HepG2 (cell line): ENCODE data around the gene ADIPOR1. TPM values are rescaled to one million over a fixed set of nuclear protein-coding genes. Genes with fewer than 3 reads are reported as not detected.

ENCODE experiments used
- CTCF ChIP-seq: sonication (generic); formaldehyde crosslinking; IDR thresholded peaks from 2 replicates; pipeline ENCODE4 v1.5.0; 2020; ENCODE audit warnings: mild to moderate bottlenecking, missing genetic modification reagents, moderate library complexity
- ETV6 ChIP-seq: sonication (generic); formaldehyde crosslinking; conservative IDR thresholded peaks from 2 replicates; pipeline ENCODE4 v1.4.0; 2020; ENCODE audit warnings: missing genetic modification reagents
- GLI4 ChIP-seq: sonication (generic); formaldehyde crosslinking; IDR thresholded peaks from 2 replicates; pipeline ENCODE4 v1.5.1; 2020; ENCODE audit warnings: missing genetic modification reagents, mild to moderate bottlenecking, moderate library complexity, borderline replicate concordance
- MAFG ChIP-seq: sonication (generic); formaldehyde crosslinking; IDR thresholded peaks from 2 replicates; pipeline ENCODE4 v1.5.1; 2020; ENCODE audit warnings: mild to moderate bottlenecking, missing genetic modification reagents
- PHF8 ChIP-seq: sonication (generic); formaldehyde crosslinking; IDR thresholded peaks from 2 replicates; pipeline ENCODE4 v1.5.0; 2020; ENCODE audit warnings: missing genetic modification reagents
- PPARG ChIP-seq: conservative IDR thresholded peaks from 2 replicates; pipeline ENCODE4 v1.6.1; 2016; ENCODE audit warnings: missing biosample characterization, missing genetic modification reagents
- RBM22 ChIP-seq: fragments of 200-400 bp; formaldehyde crosslinking; optimal IDR thresholded peaks from 2 replicates; pipeline ENCODE3; 2017; ENCODE audit warnings: mild to moderate bottlenecking, low read length, moderate library complexity
- SP5 ChIP-seq: IDR thresholded peaks from 2 replicates; pipeline ENCODE4 v1.6.1; 2016; ENCODE audit warnings: low read depth, borderline replicate concordance
- TBP ChIP-seq: sonication (generic); formaldehyde crosslinking; IDR thresholded peaks from 2 replicates; pipeline ENCODE4 v1.5.0; 2020; ENCODE audit warnings: missing genetic modification reagents
- TBX2 ChIP-seq: sonication (generic); formaldehyde crosslinking; IDR thresholded peaks from 2 replicates; pipeline ENCODE4 v1.5.0; 2020; ENCODE audit warnings: missing genetic modification reagents, mild to moderate bottlenecking, borderline replicate concordance
- UBTF ChIP-seq: sonication (generic); formaldehyde crosslinking; IDR thresholded peaks from 2 replicates; pipeline ENCODE4 v1.4.0; 2020; ENCODE audit warnings: mild to moderate bottlenecking, missing genetic modification reagents
- ZNF232 ChIP-seq: sonication (generic); formaldehyde crosslinking; IDR thresholded peaks from 2 replicates; pipeline ENCODE4 v1.4.0; 2020; ENCODE audit warnings: missing genetic modification reagents, borderline replicate concordance
- ZNF234 ChIP-seq: sonication (generic); formaldehyde crosslinking; conservative IDR thresholded peaks from 2 replicates; pipeline ENCODE4 v1.5.1; 2020; ENCODE audit warnings: mild to moderate bottlenecking, missing genetic modification reagents
- ZNF484 ChIP-seq: sonication (generic); formaldehyde crosslinking; IDR thresholded peaks from 2 replicates; pipeline ENCODE4 v1.5.1; 2020; ENCODE audit warnings: mild to moderate bottlenecking, low read depth, missing genetic modification reagents, borderline replicate concordance
- ZNF513 ChIP-seq: sonication (generic); formaldehyde crosslinking; conservative IDR thresholded peaks from 2 replicates; pipeline ENCODE4 v1.5.0; 2020; ENCODE audit warnings: missing genetic modification reagents
- ZNF589 ChIP-seq: sonication (generic); formaldehyde crosslinking; conservative IDR thresholded peaks from 2 replicates; pipeline ENCODE4 v1.8.0; 2022; ENCODE audit warnings: mild to moderate bottlenecking, moderate library complexity, missing genetic modification reagents
- ZNF629 ChIP-seq: sonication (generic); formaldehyde crosslinking; conservative IDR thresholded peaks from 2 replicates; pipeline ENCODE4 v1.5.0; 2020; ENCODE audit warnings: missing genetic modification reagents
- ZNF639 ChIP-seq: conservative IDR thresholded peaks from 2 replicates; pipeline ENCODE4 v1.6.1; 2018; ENCODE audit warnings: missing genetic modification reagents
- ZNF652 ChIP-seq: IDR thresholded peaks from 2 replicates; pipeline ENCODE4 v1.6.1; 2016; ENCODE audit warnings: low read depth, borderline replicate concordance
- ZNF740 ChIP-seq: sonication (generic); formaldehyde crosslinking; IDR thresholded peaks from 2 replicates; pipeline ENCODE4 v1.4.0; 2020; ENCODE audit warnings: missing genetic modification reagents
- ZNF777 ChIP-seq: sonication (generic); formaldehyde crosslinking; IDR thresholded peaks from 2 replicates; pipeline ENCODE4 v1.4.0; 2020; ENCODE audit warnings: missing genetic modification reagents
- ZNF780A ChIP-seq: sonication (generic); formaldehyde crosslinking; IDR thresholded peaks from 2 replicates; pipeline ENCODE4 v1.8.0; 2022; ENCODE audit warnings: mild to moderate bottlenecking, missing genetic modification reagents, moderate library complexity
- polyA plus RNA-seq, 8 experiments: library from polyadenylated mRNA; depleted of rRNA in 3 of 8; stranded (reverse) in 7 of 8; unstranded in 1 of 8; fragments of >200 nt; fragmentation: Illumina TruSeq in 4 of 8; extraction: Trizol in 4 of 8; gene quantifications; 2 replicates each; pipeline versions ENCODE4 v1.2.1 to v1.2.3, GENCODE V29; 2011 to 2016; ENCODE audit warnings: low read depth in 4 of 8, missing spikeins in 1 of 8, mixed read lengths in 1 of 8; ENCODE audit not compliant: insufficient read depth in 1 of 8
- total RNA-seq, 5 experiments: library from RNA; depleted of rRNA; stranded (reverse); fragments of >200 nt; fragmentation: Illumina TruSeq; extraction: Trizol; gene quantifications; 2 replicates each; pipeline ENCODE4 v1.2.3, GENCODE V29; 2016; ENCODE audit warnings: low read depth in 1 of 5

Gene ADIPOR1
- total and polyA plus RNA-seq, 2 of the 13 experiments (the other 11 are each of a cell fraction or from before 2014, with no cell fraction given): 60.0 to 141 TPM

GRCh38 chr1:202957733-202958543, at the start of gene ADIPOR1 (continued):
- TF ChIP-seq CTCF (CRISPR knock-in tag) (peak; percentile 9; the same call in 1 of the 2 replicates), UBTF (CRISPR knock-in tag) (peak; percentile 62), PHF8 (CRISPR knock-in tag) (peak; percentile 79), TBP (CRISPR knock-in tag) (no peak), MAFG (no peak), TBX2 (CRISPR knock-in tag) (peak; percentile 29; the same call in 1 of the 2 replicates), ETV6 (CRISPR knock-in tag) (no peak), SP5 (peak; percentile 32; the same call in 1 of the 2 replicates), PPARG (CRISPR knock-in tag) (no peak), ZNF740 (CRISPR knock-in tag) (no peak), ZNF780A (CRISPR knock-in tag) (no peak), ZNF777 (no peak; the same call in 1 of the 2 replicates), ZNF234 (CRISPR knock-in tag) (no peak), ZNF652 (CRISPR knock-in tag) (no peak), ZNF513 (CRISPR knock-in tag) (no peak), ZNF639 (CRISPR knock-in tag) (no peak), ZNF629 (no peak), ZNF232 (CRISPR knock-in tag) (no peak; the same call in 1 of the 2 replicates), ZNF589 (CRISPR knock-in tag) (no peak), GLI4 (CRISPR knock-in tag) (no peak), RBM22 (no peak), ZNF484 (CRISPR knock-in tag) (no peak)
